Right kidney (tissue), 1 donor: ENCODE measurements around the gene GPC3.

Experiments used
- DNase-seq: peaks from one replicate; pipeline ENCODE4 v3.0.0-alpha.2; 2016

Gene GPC3

DNA sequence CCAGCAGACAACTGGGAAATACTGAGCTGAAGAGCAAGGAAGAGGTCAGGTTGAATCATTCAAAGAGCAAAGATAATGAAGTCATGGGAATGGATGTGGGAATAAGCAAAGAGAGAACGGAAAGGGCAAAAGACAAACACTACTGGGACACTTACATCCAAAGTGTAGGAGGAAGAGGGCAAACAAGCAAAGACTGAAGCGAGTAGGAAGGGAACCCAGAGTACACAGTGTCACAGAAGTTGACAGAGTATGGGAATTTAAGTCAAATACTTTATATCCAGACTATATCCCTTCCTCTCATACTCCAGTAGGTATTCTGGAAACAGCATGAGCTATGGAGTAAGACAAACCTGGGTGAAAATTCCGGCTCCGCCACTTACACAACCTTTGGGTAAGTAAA is 12.5 kb downstream of the GPC3 start:
- no peak for DNase-seq

DNA sequence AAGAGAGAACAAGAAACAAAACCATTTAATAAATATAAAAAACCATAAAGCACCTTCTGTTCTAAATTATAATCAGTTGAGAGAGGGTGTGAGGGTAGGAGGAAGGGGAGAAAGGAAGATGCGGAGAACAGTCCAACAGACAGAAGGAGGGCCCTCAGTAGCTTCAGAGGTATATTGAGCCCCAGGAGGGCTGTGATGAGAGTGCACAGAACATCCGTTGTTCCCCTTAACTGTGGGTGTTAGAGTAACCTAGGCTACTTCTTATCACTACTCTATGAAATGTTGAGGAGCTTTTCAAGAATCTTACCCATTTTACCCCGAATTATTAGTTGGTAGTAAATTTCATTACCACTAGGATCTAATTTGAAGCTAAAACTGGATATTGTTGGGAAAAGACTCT is 13.8 kb downstream of the GPC3 start:
- no peak for DNase-seq

- DNase-seq = no peak
These were observed 15.3 kb downstream of the GPC3 start for GRCh38 chrX:133970076-133970475.

GRCh38 chrX:133969191-133969590 is 16.2 kb downstream of the GPC3 start:
- no peak for DNase-seq

DNA sequence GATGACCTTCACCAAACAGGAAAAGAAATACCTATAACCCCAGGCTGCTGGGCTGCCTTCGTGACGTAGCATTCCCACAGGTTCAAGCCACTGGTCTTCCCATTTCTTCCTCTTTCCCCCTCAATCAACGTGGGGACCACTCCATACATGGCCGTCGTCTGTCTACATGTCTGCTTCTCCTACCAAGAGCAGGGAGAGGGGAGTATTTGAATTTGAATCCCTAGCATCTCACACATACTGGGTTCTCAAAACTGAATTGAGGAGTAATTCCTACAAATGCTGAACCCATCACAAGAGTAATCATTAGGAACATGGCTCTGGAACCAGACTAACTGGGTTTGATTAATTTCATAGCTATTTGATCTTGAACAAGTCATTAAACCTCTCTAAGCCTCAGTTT is 17.3 kb downstream of the GPC3 start:
- no peak for DNase-seq

DNA sequence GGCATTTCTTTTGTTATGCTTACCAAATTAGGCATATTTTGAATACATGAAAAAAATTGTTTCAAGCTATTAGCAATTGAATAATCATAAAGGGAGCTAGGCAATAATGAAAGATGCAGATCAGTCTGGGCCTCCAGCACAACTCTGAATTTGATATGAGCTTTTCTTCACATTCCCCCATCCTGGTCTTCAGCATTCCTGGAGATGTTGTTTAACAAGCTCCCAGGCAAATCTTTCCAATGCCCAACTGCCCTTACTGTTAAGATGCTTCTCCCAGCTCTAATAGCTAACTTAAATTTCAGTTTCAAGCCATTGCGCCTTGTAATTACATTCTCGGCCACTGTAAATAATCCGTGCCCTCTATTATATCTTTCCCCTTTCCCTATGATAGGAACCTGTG is 19.2 kb downstream of the GPC3 start:
- no peak for DNase-seq

DNA sequence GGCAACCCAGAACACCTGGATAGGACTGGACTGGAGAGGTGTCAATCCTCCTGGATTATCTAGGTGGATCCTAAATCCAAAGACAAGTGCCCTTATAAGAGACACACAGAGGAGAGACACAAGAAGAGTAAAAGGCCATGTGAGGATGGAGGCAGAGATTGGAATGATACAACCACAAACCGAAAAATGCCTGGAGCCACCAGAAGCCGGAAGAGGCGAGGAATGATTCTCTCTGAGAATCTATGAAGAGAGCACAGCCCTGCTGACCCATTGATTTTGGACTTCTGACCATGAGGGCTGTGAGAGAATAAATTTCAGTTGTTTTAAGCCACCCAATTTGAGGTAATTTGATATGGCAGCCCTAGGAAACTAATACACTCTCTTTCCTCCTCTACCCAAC is 20.1 kb downstream of the GPC3 start:
- no peak for DNase-seq

DNA sequence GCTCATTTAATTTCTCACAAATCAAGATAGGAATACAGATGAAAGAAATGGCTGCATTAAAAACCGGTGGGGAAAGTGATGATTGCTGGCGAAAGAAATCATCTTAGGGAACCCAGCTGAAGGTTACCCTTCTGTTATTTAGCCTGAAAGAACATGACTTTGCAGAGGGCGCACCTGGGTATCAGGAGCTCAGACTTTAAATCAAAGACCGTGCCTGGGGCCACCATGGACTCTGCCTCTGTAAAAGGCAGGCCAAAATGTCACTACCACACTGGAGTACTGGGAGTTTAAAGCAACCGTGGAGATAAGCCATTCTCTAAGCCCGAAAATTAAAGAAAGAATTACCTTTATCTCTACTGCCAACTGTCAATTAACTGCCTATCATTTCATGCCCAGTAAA is 24.3 kb downstream of the GPC3 start:
- no peak for DNase-seq

- no peak for DNase-seq
These were observed 25.4 kb downstream of the GPC3 start for GRCh38 chrX:133959972-133960371.

GRCh38 chrX:133958997-133959688 is 26.3 kb downstream of the GPC3 start:
- no peak for DNase-seq

- DNase-seq = no peak
These were observed 28.6 kb downstream of the GPC3 start for GRCh38 chrX:133956570-133957340.

DNA sequence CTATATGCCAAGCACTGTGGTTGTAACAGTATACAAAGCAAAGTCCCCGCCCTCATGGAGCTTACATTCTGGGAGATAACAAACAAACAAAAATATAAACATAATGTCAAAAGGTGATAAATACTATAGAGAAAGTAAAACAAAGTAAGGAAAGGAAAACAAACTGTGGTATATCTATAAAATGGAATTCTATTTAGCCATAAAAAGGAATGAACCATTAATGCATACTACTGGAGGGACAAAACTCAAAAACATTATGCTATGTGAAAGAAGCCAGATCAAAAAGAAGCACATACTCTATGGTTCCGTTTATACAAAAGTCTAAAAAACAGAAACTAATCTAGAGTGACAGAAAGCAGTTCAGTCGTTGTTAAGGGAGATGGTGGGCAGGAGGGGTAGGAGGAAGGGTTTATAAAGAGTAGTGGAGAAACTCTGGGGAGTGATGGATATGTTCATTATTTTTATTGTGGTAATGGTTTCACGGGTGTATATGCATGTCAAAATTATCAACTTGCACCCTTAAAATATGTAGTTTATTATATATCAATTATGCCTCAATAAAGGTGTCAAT is 31.5 kb downstream of the GPC3 start:
- DNase-seq = no peak

GRCh38 chrX:133953078-133953477 is 32.3 kb downstream of the GPC3 start:
- DNase-seq = no peak

DNA sequence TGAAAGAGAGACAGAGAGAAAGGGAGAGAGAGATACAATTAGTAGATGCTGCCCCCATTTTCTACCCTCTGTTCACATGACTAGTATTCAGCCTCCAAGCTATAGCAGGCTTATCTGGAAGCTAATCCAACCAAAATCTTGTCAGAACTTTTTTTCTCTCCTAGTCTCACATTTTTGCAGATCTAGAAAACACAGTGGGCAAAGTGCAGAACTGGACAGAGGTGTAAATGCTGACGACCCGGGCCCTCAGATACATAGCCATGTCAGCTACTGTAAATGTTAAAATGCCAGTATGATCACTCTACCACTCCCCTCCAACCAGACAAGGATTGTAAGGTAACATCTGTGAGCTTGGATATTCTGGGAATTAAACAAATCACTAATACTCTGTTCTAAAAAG is 34.3 kb downstream of the GPC3 start:
- DNase-seq = no peak

DNA sequence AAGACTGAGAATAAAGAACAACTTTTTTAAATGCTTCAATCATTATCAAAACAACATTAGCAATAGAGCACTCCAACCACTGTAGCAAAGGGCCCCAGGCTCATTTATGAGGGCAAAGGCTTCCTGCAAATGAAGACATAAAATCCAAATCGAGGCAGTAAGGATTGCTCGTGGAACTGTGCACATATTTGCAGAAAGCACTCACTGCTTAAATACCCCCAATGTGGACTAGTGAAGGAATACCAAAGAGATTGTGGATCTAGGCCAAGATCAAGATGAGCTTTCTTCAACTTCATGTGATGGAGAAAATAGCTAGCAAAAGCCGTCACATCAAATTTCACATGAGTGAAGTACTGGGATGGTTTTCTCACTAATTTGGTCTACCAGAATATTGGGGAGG is 35.2 kb downstream of the GPC3 start:
- no peak for DNase-seq

- no peak for DNase-seq
These were observed 36.5 kb downstream of the GPC3 start for GRCh38 chrX:133948895-133949294.

- DNase-seq = no peak
These were observed 37.4 kb downstream of the GPC3 start for GRCh38 chrX:133947996-133948395.

- no peak for DNase-seq
These were observed 38.4 kb downstream of the GPC3 start for GRCh38 chrX:133947022-133947421.

GRCh38 chrX:133943507-133943906 is 41.9 kb downstream of the GPC3 start:
- DNase-seq = no peak

DNA sequence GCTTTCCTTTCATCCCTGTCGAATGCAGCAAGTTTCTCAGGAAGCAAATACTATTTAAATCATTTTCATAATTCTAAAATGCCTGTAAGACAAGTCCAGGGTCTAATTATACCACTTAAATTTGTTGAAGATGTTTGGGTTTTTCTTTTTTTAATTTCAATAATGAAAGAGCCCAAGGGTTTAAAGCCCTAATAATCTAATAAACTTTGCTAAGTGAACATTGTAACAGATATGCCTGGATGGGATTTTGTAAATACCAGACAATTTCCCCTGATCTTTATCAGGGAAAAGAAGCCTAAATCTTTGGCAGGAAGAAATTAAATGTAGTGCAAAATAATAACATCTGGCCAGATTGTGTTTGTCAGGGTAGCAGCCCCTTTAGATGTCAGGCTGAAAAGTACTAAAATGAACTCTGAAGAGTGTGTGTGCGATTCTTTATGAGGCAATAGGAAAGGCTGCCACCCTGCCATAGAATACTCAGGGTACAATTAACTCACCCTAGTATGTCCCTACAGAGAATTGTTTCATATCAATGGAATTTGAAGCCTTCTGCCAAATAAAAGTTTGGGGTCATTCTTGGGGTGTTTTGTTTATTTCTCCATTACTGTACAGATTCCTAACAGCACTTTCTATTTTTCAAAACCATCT is 45.6 kb downstream of the GPC3 start:
- DNase-seq = no peak

DNA sequence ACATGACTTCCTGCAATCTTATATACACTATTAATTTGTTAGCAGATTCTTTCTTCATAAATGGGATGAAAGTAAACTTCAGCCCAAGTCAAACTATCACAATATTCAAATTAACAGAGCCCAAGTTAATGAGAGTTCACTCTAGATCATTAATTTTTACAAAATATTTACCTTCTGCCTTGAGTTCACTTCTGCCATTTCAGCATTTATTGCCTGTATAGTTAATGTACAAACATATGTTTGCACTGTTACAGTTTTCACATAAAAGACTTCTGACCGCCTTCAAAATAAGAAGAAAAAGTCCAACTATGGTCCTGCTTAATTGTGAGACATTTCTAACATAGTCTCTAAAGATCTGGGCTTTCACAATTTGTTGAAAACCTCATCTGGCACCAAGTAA is 46.9 kb downstream of the GPC3 start:
- no peak for DNase-seq

GRCh38 chrX:133937022-133937421 is 48.4 kb downstream of the GPC3 start:
- no peak for DNase-seq

GRCh38 chrX:133935076-133935475 is 50.3 kb downstream of the GPC3 start:
- DNase-seq = peak; percentile 31
